HG03558 (cell line): Measurements from ENCODE around the gene CXXC5.

ENCODE experiments used
- ATAC-seq: cut with Tn5 transposase; IDR thresholded peaks from one replicate; pipeline ENCODE4 v1.9.1; 2021; ENCODE audit warnings: moderate number of reproducible peaks; ENCODE audit not compliant: unreplicated experiment; ENCODE audit errors: extremely low read depth

The CXXC5 gene

GRCh38 chr5:139663207-139664085 lies 15.3 kb downstream of the CXXC5 start:
- ATAC-seq = no peak

- no peak for ATAC-seq
These were observed 16.0 kb downstream of the CXXC5 start for GRCh38 chr5:139664086-139664693.

GRCh38 chr5:139664727-139665351 lies 16.7 kb downstream of the CXXC5 start:
- ATAC-seq = no peak

GRCh38 chr5:139665626-139666025 lies 17.5 kb downstream of the CXXC5 start:
- ATAC-seq = no peak

GRCh38 chr5:139666551-139666950 lies 18.4 kb downstream of the CXXC5 start:
- ATAC-seq = no peak

- no peak for ATAC-seq
These were observed 19.0 kb downstream of the CXXC5 start for GRCh38 chr5:139667001-139667729.

- ATAC-seq = no peak
These were observed 19.5 kb downstream of the CXXC5 start for GRCh38 chr5:139667730-139668063.

GRCh38 chr5:139668064-139668880 lies 20.1 kb downstream of the CXXC5 start:
- no peak for ATAC-seq

GRCh38 chr5:139668924-139669661 lies 20.9 kb downstream of the CXXC5 start:
- ATAC-seq = no peak

GRCh38 chr5:139669662-139670368 lies 21.7 kb downstream of the CXXC5 start:
- ATAC-seq = no peak

GRCh38 chr5:139670369-139671095 lies 22.4 kb downstream of the CXXC5 start:
- ATAC-seq = peak; percentile 39

GRCh38 chr5:139671096-139671841 lies 23.1 kb downstream of the CXXC5 start:
- ATAC-seq = no peak

- ATAC-seq = no peak
These were observed 27.1 kb downstream of the CXXC5 start for GRCh38 chr5:139675213-139675612.

- no peak for ATAC-seq
These were observed 27.7 kb downstream of the CXXC5 start for GRCh38 chr5:139675825-139676224.

GRCh38 chr5:139676406-139676805 lies 28.3 kb downstream of the CXXC5 start:
- ATAC-seq = no peak

GRCh38 chr5:139676951-139677735 lies 29.0 kb downstream of the CXXC5 start:
- no peak for ATAC-seq
